Ascending aorta (tissue), 2 donors: ENCODE data around the gene DDT. TPM values are rescaled to one million over a fixed set of nuclear protein-coding genes. Genes with fewer than 3 reads are reported as not detected.

Experiments used
- DNase-seq, 2 donors: peaks; one replicate each; pipeline ENCODE4 v3.0.0-alpha.2; 2019; ENCODE audit warnings: low spot score in 2 of 2
- H3K27ac ChIP-seq, 2 donors: fragments of 200-600 bp; sonication (generic); one replicate each; pipeline ENCODE4 v1.5.1; 2016 to 2017; ENCODE audit warnings: mild to moderate bottlenecking in 1 of 2
- H3K27me3 ChIP-seq: fragments of 200-600 bp; sonication (generic); one replicate; pipeline ENCODE4 v1.5.1; 2017
- H3K36me3 ChIP-seq, 2 donors: fragments of 200-600 bp; sonication (generic); one replicate each; pipeline ENCODE4 v1.5.1; 2016
- H3K4me1 ChIP-seq, 2 donors: fragments of 200-600 bp; sonication (generic); one replicate each; pipeline ENCODE4 v1.5.1; 2016 to 2017; ENCODE audit warnings: mild to moderate bottlenecking in 1 of 2
- H3K4me3 ChIP-seq, 2 donors: fragments of 200-600 bp; sonication (generic); one replicate each; pipeline ENCODE4 v1.5.1; 2016 to 2017; ENCODE audit warnings: mild to moderate bottlenecking in 1 of 2
- H3K9me3 ChIP-seq, 2 donors: fragments of 200-600 bp; sonication (generic); one replicate each; pipeline ENCODE4 v1.5.1; 2016
- CTCF ChIP-seq, 3 experiments: fragments of 200-600 bp in 2 of 3; fragments of 450-650 bp in 1 of 3; sonication (generic) in 2 of 3; IDR thresholded peaks; one replicate each; pipeline ENCODE4 v1.5.1; 2016 to 2019; ENCODE audit warnings: antibody characterized with exemption in 3 of 3, mild to moderate bottlenecking in 1 of 3, moderate library complexity in 1 of 3
- intact Hi-C: fragments of 100-400 bp; cut with DNase I; formaldehyde crosslinking; loops from one replicate; pipeline ENCODE4 v1.15.1; 2023
- total RNA-seq: library from RNA; depleted of rRNA; stranded (reverse); fragments of >200 nt; gene quantifications from one replicate; pipeline ENCODE4 v1.1.0, GENCODE V29; 2016

The DDT gene
- total RNA-seq, 1 donor from 2014 or later, result 275 TPM

GRCh38 chr22:24006207-24006913 lies 32.1 kb upstream of the DDT start:
- no peak overlapping the region for H3K27ac ChIP-seq
- H3K9me3 ChIP-seq, result no peaks in the 10 kb centered on the region
- H3K4me1 ChIP-seq, result peaks cover 0 to 8% of the 10 kb centered on the region in 2 donors
- H3K27me3 ChIP-seq, result no peaks in the 10 kb centered on the region
- H3K4me3 ChIP-seq, result no peak overlapping the region
- TF ChIP-seq CTCF (IDR thresholded peaks at IDR 0.05), result no peak
- intact Hi-C loops, result no loop called here
- H3K36me3 ChIP-seq, result no peaks in the 10 kb centered on the region
- no peak for DNase-seq

- no peaks in the 10 kb centered on the region for H3K36me3 ChIP-seq
- intact Hi-C loops, result no loop called here
- no peak for DNase-seq
- no peaks in the 10 kb centered on the region for H3K9me3 ChIP-seq
- peak within 1 kb of the TSS; percentile 42 to 54 for H3K27ac ChIP-seq
- TF ChIP-seq CTCF (IDR thresholded peaks at IDR 0.05), result no peak
- no peaks in the 10 kb centered on the region for H3K27me3 ChIP-seq
- H3K4me1 ChIP-seq, result peaks cover 0 to 5% of the 10 kb centered on the region in 2 donors
- H3K4me3 ChIP-seq, result peak within 1 kb of the TSS in 1 of 2 donors; percentile 28
These were observed 31.0 kb upstream of the DDT start, which contains the start of gene GSTT4 for GRCh38 chr22:24005201-24005600. GSTT4 (minus strand) TSS chr22:24005453; CDS start chr22:24005356, 97 bp downstream.

GRCh38 chr22:24003887-24004286 lies 29.6 kb upstream of the DDT start:
- no peak for TF ChIP-seq CTCF (IDR thresholded peaks at IDR 0.05)
- DNase-seq, result no peak
- H3K4me3 ChIP-seq, result no peak overlapping the region
- no peaks in the 10 kb centered on the region for H3K36me3 ChIP-seq
- H3K4me1 ChIP-seq, result peaks cover 0 to 5% of the 10 kb centered on the region in 2 donors
- intact Hi-C loops, result no loop called here
- H3K27ac ChIP-seq, result no peak overlapping the region
- no peaks in the 10 kb centered on the region for H3K27me3 ChIP-seq
- H3K9me3 ChIP-seq, result no peaks in the 10 kb centered on the region

- H3K27me3 ChIP-seq, result no peaks in the 10 kb centered on the region
These were observed 28.6 kb upstream of the DDT start for GRCh38 chr22:24002851-24003250.

GRCh38 chr22:24002272-24002671 lies 28.0 kb upstream of the DDT start:
- no peak overlapping the region for H3K4me3 ChIP-seq
- DNase-seq, result no peak
- H3K36me3 ChIP-seq, result no peaks in the 10 kb centered on the region
- no peaks in the 10 kb centered on the region for H3K9me3 ChIP-seq
- peaks cover 0 to 5% of the 10 kb centered on the region in 2 donors for H3K4me1 ChIP-seq
- H3K27ac ChIP-seq, result no peak overlapping the region
- TF ChIP-seq CTCF (IDR thresholded peaks at IDR 0.05), result no peak
- intact Hi-C loops, result no loop called here
- H3K27me3 ChIP-seq, result no peaks in the 10 kb centered on the region

More at GRCh38 chr22:24002851-24003250, 28.6 kb upstream of the DDT start:
- no peak for TF ChIP-seq CTCF (IDR thresholded peaks at IDR 0.05)
- intact Hi-C loops, result no loop called here
- Histone ChIP-seq H3K4me1 (peaks cover 0 to 5% of the 10 kb centered on the region in 2 donors), H3K4me3 (no peak overlapping the region), H3K27ac (no peak overlapping the region), H3K36me3 (no peaks in the 10 kb centered on the region), H3K9me3 (no peaks in the 10 kb centered on the region)
- no peak for DNase-seq
